Psoas muscle (tissue), 8 donors: ENCODE measurements around the gene ZNF578. TPM values are rescaled to one million over a fixed set of nuclear protein-coding genes. Genes with fewer than 3 reads are reported as not detected.

Experiments
- ATAC-seq, 4 donors: fragments of 200-7000 bp; cut with Tn5 transposase; one replicate each; pipeline ENCODE4 v1.9.1; 2020; ENCODE audit warnings: moderate library complexity in 3 of 4, mild to moderate bottlenecking in 2 of 4
- DNase-seq, 2 donors: peaks; one replicate each; pipeline ENCODE4 v3.0.0-alpha.2; 2020
- H3K27ac ChIP-seq: fragments of 200-600 bp; one replicate; pipeline ENCODE4 v1.8.0; 2022
- H3K27me3 ChIP-seq, 3 donors: fragments of 200-600 bp in 1 of 3; one replicate each; pipeline versions ENCODE4 v1.6.1 to v1.8.0; 2013 to 2022; ENCODE audit warnings: low read length in 2 of 3, mild to moderate bottlenecking in 2 of 3, moderate library complexity in 1 of 3; ENCODE audit not compliant: insufficient read depth in 3 of 3
- H3K36me3 ChIP-seq, 2 donors: fragments of 200-600 bp in 1 of 2; one replicate each; pipeline versions ENCODE4 v1.6.1 to v1.8.0; 2013 to 2022; ENCODE audit warnings: low read depth in 1 of 2, mild to moderate bottlenecking in 1 of 2, moderate library complexity in 1 of 2; ENCODE audit not compliant: insufficient read depth in 1 of 2
- H3K4me1 ChIP-seq: fragments of 200-600 bp; one replicate; pipeline ENCODE4 v1.8.0; 2022
- H3K4me3 ChIP-seq: fragments of 200-600 bp; one replicate; pipeline ENCODE4 v1.8.0; 2022; ENCODE audit warnings: mild to moderate bottlenecking
- H3K9me3 ChIP-seq: fragments of 200-600 bp; one replicate; pipeline ENCODE4 v1.8.0; 2022
- WGBS, 3 donors: extraction: QIAGEN DNeasy Blood & Tissue Kit; methylation state at CpG; one replicate each; pipeline versions ENCODE4 v1.1.6 to v1.1.7; 2013; 5-methylcytosine and 5-hydroxymethylcytosine counted together
- intact Hi-C, 2 donors: fragments of 100-400 bp; cut with DNase I; formaldehyde crosslinking; loops; one replicate each; pipeline versions ENCODE4 v1.11.0 to v1.14.2; 2022
- polyA plus RNA-seq, 3 donors: library from polyadenylated mRNA; stranded (reverse); fragments of 200-250 nt; gene quantifications; one replicate each; pipeline ENCODE4 v1.2.3, GENCODE V29; 2013
- total RNA-seq, 4 donors: library from RNA; stranded (reverse); fragmentation: NEBNext Ultra II Directional in 2 of 4; extraction: Animal tissue kit (Norgen Biotek cat#: 25700) in 2 of 4; gene quantifications; one replicate each; pipeline versions ENCODE4 v1.2.1 to v1.2.4, GENCODE V29; 2021 to 2023
- TF ChIP-seq, protein P1 (sequence below): fragments of 200-600 bp; IDR thresholded peaks from one replicate; pipeline ENCODE4 v1.8.0; 2022; ENCODE audit warnings: antibody characterized with exemption
- donor health status: healthy with polysubstance abuse.
- donor health status: DM: no; HTN: no; CAD: no; lungs with moderate emphysema.
- donor health status: Bipolar disorder and iron deficiency.
- donor health status: healthy.
- donor health status: DM: yes; HTN: yes; CAD: no.
- donor health status: DM: no; HTN: no; CAD: no.
- donor health status: DM: no; HTN: no; CAD: no.
- donor health status: DM: yes; HTN: yes; CAD: no.

Gene ZNF578
- total and polyA plus RNA-seq, 7 donors = 0.10 to 0.71 (median 0.41) TPM

DNA sequence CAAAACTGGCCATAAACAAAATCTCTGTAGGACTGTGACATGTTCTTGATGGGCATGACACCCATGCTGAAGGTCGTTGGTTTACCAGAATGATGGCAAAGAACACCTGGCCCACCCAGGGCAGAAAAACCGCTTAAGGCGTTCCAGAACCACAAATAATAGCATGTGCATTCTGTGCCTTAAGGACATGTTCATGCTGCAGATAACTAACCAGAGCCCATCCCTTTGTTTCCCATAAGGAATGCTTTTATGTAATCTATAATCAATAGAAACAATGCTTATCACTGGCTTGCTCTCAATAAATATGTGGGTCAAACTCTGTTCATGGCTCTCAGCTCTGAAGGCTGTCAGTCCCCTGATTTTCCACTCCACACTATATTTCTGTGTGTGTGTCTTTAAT, 11.2 kb upstream of the ZNF578 start:
- Histone ChIP-seq H3K27ac (no peak overlapping the region), H3K36me3 (peaks cover 0 to 3% of the 10 kb centered on the region in 2 donors), H3K27me3 (no peaks in the 10 kb centered on the region), H3K4me3 (no peak overlapping the region), H3K4me1 (no peaks in the 10 kb centered on the region), H3K9me3 (peaks cover 36% of the 10 kb centered on the region)
- WGBS, 3 donors = 74 to 75% (median 75%) methylated on average over 3 of the region's 3 CpGs
- TF ChIP-seq, protein P1, sequence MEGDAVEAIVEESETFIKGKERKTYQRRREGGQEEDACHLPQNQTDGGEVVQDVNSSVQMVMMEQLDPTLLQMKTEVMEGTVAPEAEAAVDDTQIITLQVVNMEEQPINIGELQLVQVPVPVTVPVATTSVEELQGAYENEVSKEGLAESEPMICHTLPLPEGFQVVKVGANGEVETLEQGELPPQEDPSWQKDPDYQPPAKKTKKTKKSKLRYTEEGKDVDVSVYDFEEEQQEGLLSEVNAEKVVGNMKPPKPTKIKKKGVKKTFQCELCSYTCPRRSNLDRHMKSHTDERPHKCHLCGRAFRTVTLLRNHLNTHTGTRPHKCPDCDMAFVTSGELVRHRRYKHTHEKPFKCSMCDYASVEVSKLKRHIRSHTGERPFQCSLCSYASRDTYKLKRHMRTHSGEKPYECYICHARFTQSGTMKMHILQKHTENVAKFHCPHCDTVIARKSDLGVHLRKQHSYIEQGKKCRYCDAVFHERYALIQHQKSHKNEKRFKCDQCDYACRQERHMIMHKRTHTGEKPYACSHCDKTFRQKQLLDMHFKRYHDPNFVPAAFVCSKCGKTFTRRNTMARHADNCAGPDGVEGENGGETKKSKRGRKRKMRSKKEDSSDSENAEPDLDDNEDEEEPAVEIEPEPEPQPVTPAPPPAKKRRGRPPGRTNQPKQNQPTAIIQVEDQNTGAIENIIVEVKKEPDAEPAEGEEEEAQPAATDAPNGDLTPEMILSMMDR = no peak
- intact Hi-C loops = no loop called here
- ATAC-seq (no peak), DNase-seq (no peak)

DNA sequence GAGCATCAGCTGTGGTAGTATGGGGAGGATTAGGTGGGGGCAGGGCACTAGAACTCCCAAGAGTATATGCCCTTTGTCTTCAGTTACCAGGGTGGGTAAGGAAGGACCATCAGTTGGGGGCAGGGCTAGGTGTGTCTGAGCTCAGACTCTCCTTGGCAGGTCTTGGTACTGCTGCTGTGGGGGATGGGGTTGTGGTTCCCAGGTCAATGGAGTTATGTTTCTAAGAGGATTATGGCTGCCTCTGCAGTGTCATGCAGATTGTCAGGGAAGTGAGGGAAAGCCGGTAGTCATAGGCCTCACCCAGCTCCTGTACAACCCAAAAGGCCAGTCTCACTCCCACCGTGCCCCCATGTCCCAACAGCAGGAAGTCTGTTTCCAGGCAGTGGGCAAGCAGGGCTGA, 8.8 kb upstream of the ZNF578 start:
- DNase-seq (no peak), ATAC-seq (no peak)
- Histone ChIP-seq H3K9me3 (peaks cover 29% of the 10 kb centered on the region), H3K4me1 (no peaks in the 10 kb centered on the region), H3K4me3 (no peak overlapping the region), H3K36me3 (no peaks in the 10 kb centered on the region), H3K27me3 (no peaks in the 10 kb centered on the region), H3K27ac (no peak overlapping the region)
- 31 to 43% (median 38%) methylated on average over 2 of the region's 2 CpGs for WGBS, 3 donors
- intact Hi-C loops = no loop called here
- TF ChIP-seq, protein P1 = no peak

DNA sequence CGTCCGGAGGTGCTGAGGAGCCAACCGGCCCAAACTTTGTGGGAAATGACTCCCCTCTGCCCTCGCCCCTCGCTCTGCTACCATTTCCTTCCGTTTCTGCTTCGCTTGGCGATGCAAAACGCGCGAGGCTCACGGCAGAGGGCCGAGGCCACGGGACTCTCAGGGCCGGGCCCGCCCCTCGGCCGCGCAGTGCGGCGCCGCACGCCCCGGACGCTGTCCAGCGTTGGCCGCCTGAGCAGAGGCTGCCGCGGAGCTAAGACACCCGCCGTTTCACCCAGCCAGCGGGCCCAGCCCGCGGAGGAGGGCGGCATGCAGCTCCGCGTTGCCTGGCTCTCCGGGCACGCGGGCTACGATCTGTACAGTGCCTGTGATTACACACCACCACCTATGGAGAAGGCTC, 2.1 kb upstream of the ZNF578 start:
- 18 to 36% (median 23%) methylated on average over 32 to 41 of the region's 41 CpGs for WGBS, 3 donors
- no peak overlapping the region for H3K4me3 ChIP-seq
- no peaks in the 10 kb centered on the region for H3K4me1 ChIP-seq
- H3K27ac ChIP-seq = no peak overlapping the region
- no peaks in the 10 kb centered on the region for H3K36me3 ChIP-seq
- DNase-seq = no peak
- H3K27me3 ChIP-seq = peaks cover 0 to 4% (median 0%) of the 10 kb centered on the region in 3 donors
- H3K9me3 ChIP-seq = peaks cover 45% of the 10 kb centered on the region
- intact Hi-C loops = no loop called here
- TF ChIP-seq, protein P1 = no peak
- no peak for ATAC-seq

DNA sequence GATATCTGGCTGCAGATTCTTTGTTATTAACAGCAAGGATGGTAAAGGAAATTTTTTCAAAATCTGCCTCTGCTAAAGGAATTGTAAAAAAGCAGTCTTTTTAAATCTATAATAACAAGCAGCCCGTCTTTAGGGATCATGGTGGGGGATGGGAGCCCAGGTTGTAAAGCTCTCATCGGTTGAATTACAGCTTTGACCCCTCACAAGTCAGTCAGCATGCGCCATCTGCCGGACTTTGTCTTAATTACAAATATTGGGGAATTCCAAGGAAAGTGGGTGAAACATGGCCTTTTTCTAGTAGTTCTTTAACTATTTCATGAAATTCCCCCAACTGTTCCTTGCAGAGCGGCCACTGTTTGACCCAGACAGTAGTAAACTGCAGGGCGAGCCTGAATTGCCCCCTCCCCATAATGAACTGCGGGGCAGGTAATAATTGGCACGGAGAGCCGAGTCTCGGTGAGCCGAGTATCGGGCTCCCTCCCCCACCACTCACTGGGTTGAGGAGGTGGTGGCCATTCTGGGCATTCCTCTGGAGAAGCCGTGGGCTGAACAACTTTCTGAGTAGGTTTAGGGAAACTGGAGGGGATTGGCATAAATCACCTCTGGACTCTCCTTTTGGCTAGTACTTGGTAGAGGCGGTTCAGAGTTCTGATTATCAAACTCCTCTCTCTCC, 11.6 kb downstream of the ZNF578 start:
- WGBS, 3 donors = 83 to 86% (median 83%) methylated on average over 14 of the region's 14 CpGs
- Histone ChIP-seq H3K27ac (no peak overlapping the region), H3K27me3 (no peaks in the 10 kb centered on the region), H3K4me3 (no peak overlapping the region), H3K36me3 (no peaks in the 10 kb centered on the region), H3K4me1 (no peaks in the 10 kb centered on the region), H3K9me3 (peaks cover 81% of the 10 kb centered on the region)
- DNase-seq (no peak), ATAC-seq (no peak)
- intact Hi-C loops = no loop called here
- TF ChIP-seq, protein P1 = no peak
